ENCODE measurements around the gene RSRC1.

DNA sequence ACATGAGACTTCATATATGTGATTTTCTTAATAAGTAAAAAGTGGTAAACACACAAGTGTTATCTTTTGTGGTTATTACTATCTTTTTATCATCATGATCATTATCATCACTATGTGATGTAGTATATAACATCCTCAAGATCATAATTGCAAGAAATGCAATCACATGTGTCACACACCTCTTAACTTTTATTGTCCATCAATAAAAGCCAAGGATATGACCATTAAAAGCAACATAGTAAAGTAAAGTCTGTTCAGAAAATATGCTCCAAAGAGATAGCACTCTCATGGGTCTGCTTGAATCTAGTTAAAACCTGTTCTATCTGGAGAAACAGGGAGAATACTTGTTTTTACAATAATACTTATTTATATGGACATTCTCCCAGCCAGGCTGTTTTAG lies 308.1 kb downstream of the RSRC1 start:
- no peak for TF ChIP-seq TAF1 (IDR thresholded peaks at IDR 0.05; ENCODE audit: low read depth, low read length)
- no peak for TF ChIP-seq PAX5 (IDR thresholded peaks at IDR 0.05; ENCODE audit: insufficient read depth, low read length, severe bottlenecking)
- TF ChIP-seq POLR2AphosphoS5 (IDR thresholded peaks at IDR 0.05; ENCODE audit: low read depth, low read length) = no peak
- no peak for TF ChIP-seq POLR2A (IDR thresholded peaks at IDR 0.05; ENCODE audit: low read depth, low read length)
- no peak for TF ChIP-seq POU2F2 (IDR thresholded peaks at IDR 0.05; ENCODE audit: low read depth, low read length)
